ENCODE data around the gene TRUB2.

DNA sequence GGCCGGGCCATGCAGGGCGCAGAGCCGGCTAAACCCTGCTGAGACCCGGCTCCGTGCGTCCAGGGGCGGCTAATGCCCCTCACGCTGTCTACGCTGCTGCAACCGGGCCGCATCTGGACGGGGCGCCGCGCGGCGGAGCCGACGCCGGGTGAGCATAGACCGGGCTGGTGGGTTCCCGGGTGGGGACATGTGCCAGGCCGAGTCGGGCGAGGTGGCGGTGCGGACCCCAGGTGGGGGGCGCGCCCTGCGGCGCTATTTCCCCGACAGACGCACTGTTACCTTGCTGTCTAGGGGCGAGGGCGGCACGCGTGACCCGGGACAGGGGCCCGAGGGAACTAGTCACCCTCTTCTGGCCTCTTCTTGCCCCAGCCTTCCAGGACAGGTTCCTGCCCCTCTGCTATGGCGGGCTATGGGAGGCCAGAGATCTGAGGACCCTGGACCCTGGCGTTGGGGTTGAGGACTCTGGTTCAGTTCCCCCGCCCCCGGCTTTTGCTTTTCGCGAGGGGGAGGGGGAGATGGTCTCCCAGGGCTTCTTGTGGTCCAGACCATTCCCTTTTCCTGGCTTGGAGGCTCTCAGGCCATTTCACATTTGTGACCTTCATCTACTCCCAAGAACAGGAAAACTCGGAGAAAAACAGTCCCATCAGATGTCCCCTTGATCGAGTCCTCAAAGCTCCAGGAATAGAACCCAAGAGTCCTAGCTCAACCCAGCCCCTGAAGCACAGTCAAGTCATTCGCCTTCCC lies 18.6 kb upstream of the TRUB2 start:
- no peak for TF ChIP-seq EZH2 (IDR thresholded peaks at IDR 0.05; ENCODE audit: low read depth, low read length, severe bottlenecking)
- TF ChIP-seq, protein P1, sequence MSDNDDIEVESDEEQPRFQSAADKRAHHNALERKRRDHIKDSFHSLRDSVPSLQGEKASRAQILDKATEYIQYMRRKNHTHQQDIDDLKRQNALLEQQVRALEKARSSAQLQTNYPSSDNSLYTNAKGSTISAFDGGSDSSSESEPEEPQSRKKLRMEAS (IDR thresholded peaks at IDR 0.05) = no peak
- TF ChIP-seq, protein P2, sequence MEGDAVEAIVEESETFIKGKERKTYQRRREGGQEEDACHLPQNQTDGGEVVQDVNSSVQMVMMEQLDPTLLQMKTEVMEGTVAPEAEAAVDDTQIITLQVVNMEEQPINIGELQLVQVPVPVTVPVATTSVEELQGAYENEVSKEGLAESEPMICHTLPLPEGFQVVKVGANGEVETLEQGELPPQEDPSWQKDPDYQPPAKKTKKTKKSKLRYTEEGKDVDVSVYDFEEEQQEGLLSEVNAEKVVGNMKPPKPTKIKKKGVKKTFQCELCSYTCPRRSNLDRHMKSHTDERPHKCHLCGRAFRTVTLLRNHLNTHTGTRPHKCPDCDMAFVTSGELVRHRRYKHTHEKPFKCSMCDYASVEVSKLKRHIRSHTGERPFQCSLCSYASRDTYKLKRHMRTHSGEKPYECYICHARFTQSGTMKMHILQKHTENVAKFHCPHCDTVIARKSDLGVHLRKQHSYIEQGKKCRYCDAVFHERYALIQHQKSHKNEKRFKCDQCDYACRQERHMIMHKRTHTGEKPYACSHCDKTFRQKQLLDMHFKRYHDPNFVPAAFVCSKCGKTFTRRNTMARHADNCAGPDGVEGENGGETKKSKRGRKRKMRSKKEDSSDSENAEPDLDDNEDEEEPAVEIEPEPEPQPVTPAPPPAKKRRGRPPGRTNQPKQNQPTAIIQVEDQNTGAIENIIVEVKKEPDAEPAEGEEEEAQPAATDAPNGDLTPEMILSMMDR (IDR thresholded peaks at IDR 0.05; ENCODE audit: control extremely low read depth in 1 of 3, insufficient read depth in 1 of 3, low read depth in 1 of 3, low read length in 3 of 3) = no peak
- TF ChIP-seq POLR2A (IDR thresholded peaks at IDR 0.05; ENCODE audit: control extremely low read depth in 1 of 2, low read depth in 2 of 2, low read length in 2 of 2) = no peak
- no peak for TF ChIP-seq JUN (IDR thresholded peaks at IDR 0.05; ENCODE audit: low read depth, low read length)
- TF ChIP-seq PHF8 (conservative IDR thresholded peaks at IDR 0.05; ENCODE audit: low read depth, low read length) = no peak
- no peak for TF ChIP-seq POLR2AphosphoS5 (IDR thresholded peaks at IDR 0.05; ENCODE audit: low read depth, low read length)
